Psoas muscle (tissue), 8 donors: ENCODE results near the gene LMO7. TPM values are rescaled to one million over a fixed set of nuclear protein-coding genes. Genes with fewer than 3 reads are reported as not detected.
A peak's percentile ranks its signal among the peaks of the same experiment; 100 is the strongest.
"Not testable (repeated sequence)": the region's sequence is repeated elsewhere in the genome, so short reads cannot be mapped to it uniquely, and the experiment has no call there.

ENCODE experiments used
- ATAC-seq, 4 donors: fragments of 200-7000 bp; cut with Tn5 transposase; one replicate each; pipeline ENCODE4 v1.9.1; 2020; ENCODE audit warnings: moderate library complexity in 3 of 4, mild to moderate bottlenecking in 2 of 4
- DNase-seq, 2 donors: peaks; one replicate each; pipeline ENCODE4 v3.0.0-alpha.2; 2020
- H3K27ac ChIP-seq: fragments of 200-600 bp; one replicate; pipeline ENCODE4 v1.8.0; 2022
- H3K27me3 ChIP-seq, 3 donors: fragments of 200-600 bp in 1 of 3; one replicate each; pipeline versions ENCODE4 v1.6.1 to v1.8.0; 2013 to 2022; ENCODE audit warnings: low read length in 2 of 3, mild to moderate bottlenecking in 2 of 3, moderate library complexity in 1 of 3; ENCODE audit not compliant: insufficient read depth in 3 of 3
- H3K36me3 ChIP-seq, 2 donors: fragments of 200-600 bp in 1 of 2; one replicate each; pipeline versions ENCODE4 v1.6.1 to v1.8.0; 2013 to 2022; ENCODE audit warnings: low read depth in 1 of 2, mild to moderate bottlenecking in 1 of 2, moderate library complexity in 1 of 2; ENCODE audit not compliant: insufficient read depth in 1 of 2
- H3K4me1 ChIP-seq: fragments of 200-600 bp; one replicate; pipeline ENCODE4 v1.8.0; 2022
- H3K4me3 ChIP-seq: fragments of 200-600 bp; one replicate; pipeline ENCODE4 v1.8.0; 2022; ENCODE audit warnings: mild to moderate bottlenecking
- H3K9me3 ChIP-seq: fragments of 200-600 bp; one replicate; pipeline ENCODE4 v1.8.0; 2022
- WGBS, 3 donors: extraction: QIAGEN DNeasy Blood & Tissue Kit; methylation state at CpG; one replicate each; pipeline versions ENCODE4 v1.1.6 to v1.1.7; 2013; 5-methylcytosine and 5-hydroxymethylcytosine counted together
- intact Hi-C, 2 donors: fragments of 100-400 bp; cut with DNase I; formaldehyde crosslinking; loops; one replicate each; pipeline versions ENCODE4 v1.11.0 to v1.14.2; 2022
- polyA plus RNA-seq, 3 donors: library from polyadenylated mRNA; stranded (reverse); fragments of 200-250 nt; gene quantifications; one replicate each; pipeline ENCODE4 v1.2.3, GENCODE V29; 2013
- total RNA-seq, 4 donors: library from RNA; stranded (reverse); fragmentation: NEBNext Ultra II Directional in 2 of 4; extraction: Animal tissue kit (Norgen Biotek cat#: 25700) in 2 of 4; gene quantifications; one replicate each; pipeline versions ENCODE4 v1.2.1 to v1.2.4, GENCODE V29; 2021 to 2023
- TF ChIP-seq, protein P1 (sequence below): fragments of 200-600 bp; IDR thresholded peaks from one replicate; pipeline ENCODE4 v1.8.0; 2022; ENCODE audit warnings: antibody characterized with exemption
- donor health status: healthy with polysubstance abuse.
- donor health status: DM: no; HTN: no; CAD: no; lungs with moderate emphysema.
- donor health status: Bipolar disorder and iron deficiency.
- donor health status: healthy.
- donor health status: DM: yes; HTN: yes; CAD: no.
- donor health status: DM: no; HTN: no; CAD: no.
- donor health status: DM: no; HTN: no; CAD: no.
- donor health status: DM: yes; HTN: yes; CAD: no.

Gene LMO7
- total and polyA plus RNA-seq, 7 donors: 15.3 to 271 (median 97.9) TPM

DNA sequence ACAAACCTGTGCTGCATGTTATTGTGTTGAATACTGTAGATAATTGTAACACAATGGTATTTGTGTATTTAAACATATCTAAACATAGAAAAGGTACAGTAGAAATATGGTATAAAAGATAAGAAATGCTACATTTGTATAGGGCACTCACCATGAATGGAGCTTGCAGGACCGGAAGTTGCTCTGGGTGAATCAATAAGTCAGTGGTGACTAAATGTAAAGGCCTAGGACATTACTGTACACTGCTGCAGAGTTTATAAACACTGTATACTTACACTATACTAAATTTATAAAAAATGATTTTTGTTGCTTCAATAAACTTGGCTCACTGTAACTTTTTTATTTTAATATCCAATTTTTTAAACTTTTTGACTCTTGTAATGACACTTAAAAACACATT lies 34.4 kb downstream of the LMO7 start:
- Histone ChIP-seq H3K36me3 (no peaks in the 10 kb centered on the region), H3K9me3 (no peaks in the 10 kb centered on the region), H3K4me3 (no peak overlapping the region), H3K27me3 (no peaks in the 10 kb centered on the region), H3K27ac (no peak overlapping the region), H3K4me1 (peaks cover 10% of the 10 kb centered on the region)
- TF ChIP-seq, protein P1, sequence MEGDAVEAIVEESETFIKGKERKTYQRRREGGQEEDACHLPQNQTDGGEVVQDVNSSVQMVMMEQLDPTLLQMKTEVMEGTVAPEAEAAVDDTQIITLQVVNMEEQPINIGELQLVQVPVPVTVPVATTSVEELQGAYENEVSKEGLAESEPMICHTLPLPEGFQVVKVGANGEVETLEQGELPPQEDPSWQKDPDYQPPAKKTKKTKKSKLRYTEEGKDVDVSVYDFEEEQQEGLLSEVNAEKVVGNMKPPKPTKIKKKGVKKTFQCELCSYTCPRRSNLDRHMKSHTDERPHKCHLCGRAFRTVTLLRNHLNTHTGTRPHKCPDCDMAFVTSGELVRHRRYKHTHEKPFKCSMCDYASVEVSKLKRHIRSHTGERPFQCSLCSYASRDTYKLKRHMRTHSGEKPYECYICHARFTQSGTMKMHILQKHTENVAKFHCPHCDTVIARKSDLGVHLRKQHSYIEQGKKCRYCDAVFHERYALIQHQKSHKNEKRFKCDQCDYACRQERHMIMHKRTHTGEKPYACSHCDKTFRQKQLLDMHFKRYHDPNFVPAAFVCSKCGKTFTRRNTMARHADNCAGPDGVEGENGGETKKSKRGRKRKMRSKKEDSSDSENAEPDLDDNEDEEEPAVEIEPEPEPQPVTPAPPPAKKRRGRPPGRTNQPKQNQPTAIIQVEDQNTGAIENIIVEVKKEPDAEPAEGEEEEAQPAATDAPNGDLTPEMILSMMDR: no peak
- WGBS, 3 donors: 96 to 100% (median 96%) methylated on average over 1 of the region's 1 CpG
- no peak for ATAC-seq
- no peak for DNase-seq
- intact Hi-C loops: no loop called here

DNA sequence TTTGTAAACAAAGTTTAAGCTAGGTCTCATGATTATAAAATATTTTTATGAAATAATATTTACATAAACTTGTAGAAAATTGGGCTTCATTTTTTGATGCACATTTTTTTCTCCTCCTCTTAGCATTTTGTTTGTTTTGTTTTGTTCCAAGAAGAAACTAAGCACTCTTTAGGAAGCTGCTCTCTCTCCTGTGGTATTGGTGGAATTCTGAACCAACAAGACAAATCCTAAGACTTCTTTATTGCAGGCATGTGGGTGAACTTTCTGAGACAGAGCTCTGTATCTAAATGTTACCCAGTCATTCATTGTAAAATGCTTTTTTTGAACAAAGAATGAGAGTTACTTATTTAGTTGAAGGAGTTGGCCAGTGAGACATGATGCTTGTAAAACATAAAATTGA lies 39.3 kb downstream of the LMO7 start:
- Histone ChIP-seq H3K4me3 (peak overlapping the region; percentile 38), H3K36me3 (no peaks in the 10 kb centered on the region), H3K4me1 (no peaks in the 10 kb centered on the region), H3K9me3 (no peaks in the 10 kb centered on the region), H3K27ac (no peak overlapping the region), H3K27me3 (no peaks in the 10 kb centered on the region)
- DNase-seq: no peak
- no peak for ATAC-seq
- TF ChIP-seq, protein P1: no peak
- intact Hi-C loops: no loop called here

DNA sequence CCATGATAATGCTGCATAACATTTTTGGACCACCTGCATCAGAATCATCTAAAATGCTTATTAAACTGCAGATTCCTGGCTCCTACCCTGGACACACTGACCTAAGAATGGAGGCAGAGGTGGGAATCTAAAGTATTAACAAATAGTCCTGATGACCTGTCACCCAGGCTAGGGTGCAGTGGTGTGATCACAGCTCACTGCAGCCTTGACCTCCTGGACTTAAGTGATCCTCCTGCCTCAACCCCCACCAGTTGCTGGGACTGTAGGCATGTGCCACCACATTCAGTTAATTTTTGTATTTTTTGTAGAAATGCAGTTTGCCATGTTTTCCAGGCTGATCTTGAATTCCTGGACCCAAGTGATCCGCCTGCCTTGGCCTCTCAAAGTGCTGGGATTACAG lies 43.3 kb downstream of the LMO7 start:
- ATAC-seq (no peak), DNase-seq (no peak)
- no peak overlapping the region for H3K27ac ChIP-seq
- no peaks in the 10 kb centered on the region for H3K27me3 ChIP-seq
- 94 to 96% (median 95%) methylated on average over 1 of the region's 1 CpG for WGBS, 3 donors
- no peaks in the 10 kb centered on the region for H3K9me3 ChIP-seq
- TF ChIP-seq, protein P1: no peak
- intact Hi-C loops: no loop called here
- no peaks in the 10 kb centered on the region for H3K36me3 ChIP-seq
- no peak overlapping the region for H3K4me3 ChIP-seq
- H3K4me1 ChIP-seq: no peaks in the 10 kb centered on the region

DNA sequence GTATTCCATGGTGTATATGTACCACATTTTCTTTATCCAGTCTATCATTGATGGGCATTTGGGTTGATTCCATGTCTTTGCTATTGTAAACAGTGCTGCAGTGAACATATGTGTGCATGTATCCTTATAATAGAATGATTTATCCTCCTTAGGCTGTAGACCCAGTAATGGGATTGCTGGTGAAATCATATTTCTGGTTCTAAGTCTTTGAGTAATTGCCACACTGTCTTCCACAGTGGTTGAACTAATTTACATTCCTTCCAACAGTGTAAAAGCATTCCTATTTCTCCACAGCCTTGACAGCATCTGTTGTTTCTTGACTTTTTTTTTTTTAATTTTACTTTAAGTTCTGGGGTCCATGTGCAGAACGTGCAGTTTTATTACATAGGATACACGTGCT lies 44.1 kb downstream of the LMO7 start:
- DNase-seq, H3K9me3 ChIP-seq, H3K36me3 ChIP-seq, ATAC-seq, H3K4me1 ChIP-seq, H3K27me3 ChIP-seq, H3K27ac ChIP-seq, H3K4me3 ChIP-seq: not testable (repeated sequence)
- WGBS, 3 donors: 70 to 77% (median 71%) methylated on average over 2 of the region's 2 CpGs
- intact Hi-C loops: loop anchor here in 1 of 2 donors (10.0 kb wide), 1 partner anchor 795 kb away; no protein-coding TSS in a partner anchor

DNA sequence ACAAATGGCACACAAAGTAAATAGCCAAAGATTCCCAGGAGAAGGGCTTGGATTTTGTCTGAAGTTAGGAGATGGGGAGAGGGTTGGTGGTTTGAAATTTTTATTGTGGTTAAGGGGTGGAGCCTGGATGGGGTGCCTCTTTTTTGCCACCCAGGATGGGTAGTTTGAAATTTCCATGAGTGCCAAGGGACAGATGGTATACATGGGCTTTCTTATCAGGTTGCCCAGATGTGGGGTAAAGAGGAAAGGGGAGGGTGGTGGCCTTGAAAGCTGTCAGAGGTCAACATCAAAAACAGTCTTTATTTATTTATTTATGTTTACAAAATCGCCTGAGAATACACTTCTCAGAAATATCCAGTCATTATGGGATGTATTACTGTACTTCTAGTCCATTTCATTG lies 46.2 kb downstream of the LMO7 start:
- Histone ChIP-seq H3K36me3 (no peaks in the 10 kb centered on the region), H3K4me1 (no peaks in the 10 kb centered on the region), H3K27me3 (no peaks in the 10 kb centered on the region), H3K27ac (no peak overlapping the region), H3K9me3 (no peaks in the 10 kb centered on the region), H3K4me3 (no peak overlapping the region)
- no peak for DNase-seq
- TF ChIP-seq, protein P1: no peak
- WGBS, 3 donors: 78 to 83% (median 82%) methylated on average over 1 of the region's 1 CpG
- intact Hi-C loops: loop anchor here in 1 of 2 donors (10.0 kb wide), 1 partner anchor 792 kb away; no protein-coding TSS in a partner anchor
- no peak for ATAC-seq
